Measurements from ENCODE around the gene NRG2. TPM values are rescaled to one million over a fixed set of nuclear protein-coding genes. Genes with fewer than 3 reads are reported as not detected.

The NRG2 gene
- total and polyA plus RNA-seq, 2 of the 4 experiments (the other 2 are of a cell fraction), result 0.18 TPM; not detected in 1

DNA sequence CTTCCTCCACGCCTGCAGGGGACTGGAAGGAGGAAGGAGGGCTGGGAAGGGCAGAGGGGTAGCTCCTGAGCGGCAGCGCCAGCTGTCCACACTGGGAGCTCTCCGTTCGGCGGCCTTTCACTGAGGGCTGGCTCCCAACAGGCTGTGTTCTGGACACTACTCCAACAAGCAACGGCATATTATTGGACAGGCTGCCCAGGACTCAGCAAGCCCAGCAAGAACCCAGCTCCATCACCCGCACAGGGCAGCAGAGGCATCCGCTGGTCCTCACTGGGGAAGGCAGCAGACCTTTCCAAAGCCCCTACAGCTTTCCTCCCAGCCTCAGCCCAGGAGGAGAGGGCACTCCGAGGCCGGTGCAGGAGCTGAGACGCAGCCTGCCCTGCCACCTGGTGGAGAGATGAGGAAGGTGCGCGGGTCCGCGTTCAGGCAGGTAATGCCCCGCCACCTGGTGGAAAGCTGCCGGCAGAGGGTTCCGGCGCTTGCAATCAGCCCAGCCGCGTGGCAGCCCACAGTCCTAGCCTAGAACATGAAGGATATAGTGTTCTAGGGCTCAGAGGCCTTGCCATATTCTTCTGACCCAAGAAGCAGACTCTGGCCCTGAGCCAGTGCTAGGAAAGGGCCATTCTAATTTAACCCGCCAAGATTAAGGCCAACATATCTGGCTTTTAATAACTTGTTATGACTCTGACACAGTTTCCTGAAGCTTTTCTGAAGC lies 74.4 kb downstream of the NRG2 start:
- Histone ChIP-seq H2BK5ac (ENCODE audit: low read depth, low read length, poor library complexity, severe bottlenecking) (no peak overlapping the region), H3K4me2 (ENCODE audit: low read depth, low read length) (no peak overlapping the region), H4K8ac (ENCODE audit: low read depth in 2 of 2, low read length in 2 of 2) (no peak overlapping the region), H2BK15ac (ENCODE audit: low read depth, low read length) (no peak overlapping the region), H4K5ac (ENCODE audit: low read depth, low read length) (no peak overlapping the region), H4K20me1 (ENCODE audit: insufficient read depth, low read length) (no peaks in the 10 kb centered on the region), H3K4ac (ENCODE audit: low read depth, low read length) (no peak overlapping the region), H3K4me3 (ENCODE audit: insufficient read depth, low read depth, low read length) (no peak overlapping the region), H2AK5ac (ENCODE audit: low read depth, low read length) (no peak overlapping the region), H3K9me3 (ENCODE audit: control insufficient read depth, insufficient read depth, low read length) (no peaks in the 10 kb centered on the region), H3K9ac (ENCODE audit: low read depth, low read length) (no peak overlapping the region), H3K56ac (ENCODE audit: extremely low read depth, insufficient read depth, low read length) (no peak overlapping the region), H3K79me1 (ENCODE audit: low read depth in 1 of 2, low read length in 2 of 2) (no peaks in the 10 kb centered on the region), H2AK9ac (replicated peaks; ENCODE audit: low read depth, low read length, poor library complexity) (no peak overlapping the region), H3K27me3 (ENCODE audit: control insufficient read depth, insufficient read depth, low read length) (peaks cover 39% of the 10 kb centered on the region), H3K18ac (ENCODE audit: low read depth, low read length) (no peak overlapping the region), H3K4me1 (ENCODE audit: control insufficient read depth, insufficient read depth, low read length) (no peaks in the 10 kb centered on the region), H3K36me3 (ENCODE audit: control insufficient read depth, insufficient read depth, low read length) (no peaks in the 10 kb centered on the region), H2BK20ac (ENCODE audit: low read depth, low read length) (no peak overlapping the region), H3K14ac (replicated peaks; ENCODE audit: low read depth, low read length) (no peak overlapping the region), H3K9me1 (ENCODE audit: insufficient read depth, low read length) (no peaks in the 10 kb centered on the region), H2AFZ (replicated peaks; ENCODE audit: low read length, poor library complexity) (peak overlapping the region; percentile 72), H3K23ac (ENCODE audit: low read depth, low read length) (no peak overlapping the region), H4K91ac (ENCODE audit: insufficient read depth, low read depth, low read length) (no peak overlapping the region), H2BK120ac (ENCODE audit: low read depth, low read length) (no peak overlapping the region), H3K27ac (ENCODE audit: insufficient read depth, low read length) (no peak overlapping the region)
- ATAC-seq (ENCODE audit: low read depth) (peak; percentile 99), DNase-seq (peak; percentile 52)
- dilution Hi-C loops (cut with HindIII; ENCODE audit: low sequenced_read_pairs, unreplicated experiment) (no loop called here), intact Hi-C loops (cut with micrococcal nuclease) (loop anchor here (1.0 to 5.0 kb wide), 3 partner anchors 106 to 188 kb away; no protein-coding TSS in a partner anchor), in situ Hi-C loops (cut with MboI; ENCODE audit: low sequenced_read_pairs) (loop anchor here (5.0 kb wide), 1 partner anchor 181 kb away; no protein-coding TSS in a partner anchor)
- 29% methylated on average over 9 of the region's 23 CpGs; no CpG with 5 or more reads in 1 of the 2 experiments for WGBS, 2 experiments (ENCODE audit: extremely low coverage in 2 of 2, insufficient read length in 1 of 2)
- CTCF ChIA-PET, result interaction anchor here (0.6 to 2.0 kb wide), 16 partner anchors 10 to 192 kb away, joined by 3 to 28 read pairs (median 4); no protein-coding TSS in a partner anchor
- POLR2A ChIA-PET (ENCODE audit: unreplicated experiment), result no interaction called here
- no TSS peak for BruUV-seq (replicated peaks)
- TF ChIP-seq NFE2L2 (IDR thresholded peaks at IDR 0.05; ENCODE audit: low read depth, low read length), result no peak
- TF ChIP-seq MAFK (IDR thresholded peaks at IDR 0.05; ENCODE audit: low read depth, low read length), result no peak
- TF ChIP-seq POLR2A (IDR thresholded peaks at IDR 0.05; ENCODE audit: low read depth, low read length), result no peak
- TF ChIP-seq SMC3 (IDR thresholded peaks at IDR 0.05; ENCODE audit: low read depth, low read length), result peak; percentile 86
- no peak for TF ChIP-seq BHLHE40 (IDR thresholded peaks at IDR 0.05; ENCODE audit: low read depth, low read length)
- no peak for TF ChIP-seq RCOR1 (IDR thresholded peaks at IDR 0.05; ENCODE audit: insufficient replicate concordance, low read length)
- TF ChIP-seq, protein P1, sequence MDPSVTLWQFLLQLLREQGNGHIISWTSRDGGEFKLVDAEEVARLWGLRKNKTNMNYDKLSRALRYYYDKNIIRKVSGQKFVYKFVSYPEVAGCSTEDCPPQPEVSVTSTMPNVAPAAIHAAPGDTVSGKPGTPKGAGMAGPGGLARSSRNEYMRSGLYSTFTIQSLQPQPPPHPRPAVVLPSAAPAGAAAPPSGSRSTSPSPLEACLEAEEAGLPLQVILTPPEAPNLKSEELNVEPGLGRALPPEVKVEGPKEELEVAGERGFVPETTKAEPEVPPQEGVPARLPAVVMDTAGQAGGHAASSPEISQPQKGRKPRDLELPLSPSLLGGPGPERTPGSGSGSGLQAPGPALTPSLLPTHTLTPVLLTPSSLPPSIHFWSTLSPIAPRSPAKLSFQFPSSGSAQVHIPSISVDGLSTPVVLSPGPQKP (IDR thresholded peaks at IDR 0.05; ENCODE audit: borderline replicate concordance, low read depth, low read length), result no peak
- TF ChIP-seq, protein P2, sequence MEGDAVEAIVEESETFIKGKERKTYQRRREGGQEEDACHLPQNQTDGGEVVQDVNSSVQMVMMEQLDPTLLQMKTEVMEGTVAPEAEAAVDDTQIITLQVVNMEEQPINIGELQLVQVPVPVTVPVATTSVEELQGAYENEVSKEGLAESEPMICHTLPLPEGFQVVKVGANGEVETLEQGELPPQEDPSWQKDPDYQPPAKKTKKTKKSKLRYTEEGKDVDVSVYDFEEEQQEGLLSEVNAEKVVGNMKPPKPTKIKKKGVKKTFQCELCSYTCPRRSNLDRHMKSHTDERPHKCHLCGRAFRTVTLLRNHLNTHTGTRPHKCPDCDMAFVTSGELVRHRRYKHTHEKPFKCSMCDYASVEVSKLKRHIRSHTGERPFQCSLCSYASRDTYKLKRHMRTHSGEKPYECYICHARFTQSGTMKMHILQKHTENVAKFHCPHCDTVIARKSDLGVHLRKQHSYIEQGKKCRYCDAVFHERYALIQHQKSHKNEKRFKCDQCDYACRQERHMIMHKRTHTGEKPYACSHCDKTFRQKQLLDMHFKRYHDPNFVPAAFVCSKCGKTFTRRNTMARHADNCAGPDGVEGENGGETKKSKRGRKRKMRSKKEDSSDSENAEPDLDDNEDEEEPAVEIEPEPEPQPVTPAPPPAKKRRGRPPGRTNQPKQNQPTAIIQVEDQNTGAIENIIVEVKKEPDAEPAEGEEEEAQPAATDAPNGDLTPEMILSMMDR (conservative IDR thresholded peaks at IDR 0.05; ENCODE audit: low read depth, low read length), result peak; percentile 99
- TF ChIP-seq RAD21 (IDR thresholded peaks at IDR 0.05; ENCODE audit: low read length), result peak; percentile 81
- TF ChIP-seq MAZ (IDR thresholded peaks at IDR 0.05; ENCODE audit: borderline replicate concordance, low read depth, low read length), result no peak
- no peak for TF ChIP-seq MXI1 (IDR thresholded peaks at IDR 0.05; ENCODE audit: borderline replicate concordance, low read depth, low read length)
- no peak for TF ChIP-seq CEBPB (IDR thresholded peaks at IDR 0.05; ENCODE audit: low read depth, low read length)
- TF ChIP-seq RFX5 (IDR thresholded peaks at IDR 0.05; ENCODE audit: low read depth, low read length), result no peak

All from IMR-90 (cell line).